ENCODE results near the gene BCL2L14.

Gene BCL2L14

DNA sequence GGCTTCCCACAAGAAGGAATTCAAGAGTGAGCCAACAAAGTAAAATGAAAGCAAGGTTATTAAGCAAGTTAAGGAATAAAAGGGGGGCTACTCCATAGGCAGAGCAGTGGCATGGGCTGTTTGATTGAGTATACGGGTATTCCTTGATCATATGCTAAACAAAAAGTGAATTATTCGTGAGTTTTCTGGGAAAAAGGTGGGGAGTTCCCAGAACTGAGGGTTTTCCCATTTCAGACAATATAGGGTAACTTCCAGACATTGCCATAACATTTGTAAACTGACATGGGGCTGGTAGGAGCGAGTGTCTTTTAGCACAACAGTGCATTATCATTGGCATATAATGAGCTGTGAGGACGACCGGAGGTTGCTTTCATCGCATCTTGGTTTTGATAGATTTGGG is 2.0 kb upstream of the BCL2L14 start:
- TF ChIP-seq TCF12 (IDR thresholded peaks at IDR 0.05; ENCODE audit: low read depth) (no peak), NFIC (IDR thresholded peaks at IDR 0.05) (no peak), CREB1 (IDR thresholded peaks at IDR 0.05; ENCODE audit: low read depth) (no peak), TAF1 (IDR thresholded peaks at IDR 0.05; ENCODE audit: low read depth) (no peak), RAD21 (IDR thresholded peaks at IDR 0.05; ENCODE audit: low read depth) (no peak), ZBTB7A (IDR thresholded peaks at IDR 0.05; ENCODE audit: low read depth) (no peak), FOXM1 (IDR thresholded peaks at IDR 0.05; ENCODE audit: borderline replicate concordance, low read depth) (no peak), EGR1 (IDR thresholded peaks at IDR 0.05) (no peak), YY1 (IDR thresholded peaks at IDR 0.05; ENCODE audit: low read depth) (no peak), CEBPB (IDR thresholded peaks at IDR 0.05) (no peak), EP300 (IDR thresholded peaks at IDR 0.05; ENCODE audit: borderline replicate concordance) (no peak), TEAD4 (IDR thresholded peaks at IDR 0.05) (no peak)
- TF ChIP-seq, protein P1, sequence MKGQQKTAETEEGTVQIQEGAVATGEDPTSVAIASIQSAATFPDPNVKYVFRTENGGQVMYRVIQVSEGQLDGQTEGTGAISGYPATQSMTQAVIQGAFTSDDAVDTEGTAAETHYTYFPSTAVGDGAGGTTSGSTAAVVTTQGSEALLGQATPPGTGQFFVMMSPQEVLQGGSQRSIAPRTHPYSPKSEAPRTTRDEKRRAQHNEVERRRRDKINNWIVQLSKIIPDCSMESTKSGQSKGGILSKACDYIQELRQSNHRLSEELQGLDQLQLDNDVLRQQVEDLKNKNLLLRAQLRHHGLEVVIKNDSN (IDR thresholded peaks at IDR 0.05): no peak
- TF ChIP-seq, protein P2, sequence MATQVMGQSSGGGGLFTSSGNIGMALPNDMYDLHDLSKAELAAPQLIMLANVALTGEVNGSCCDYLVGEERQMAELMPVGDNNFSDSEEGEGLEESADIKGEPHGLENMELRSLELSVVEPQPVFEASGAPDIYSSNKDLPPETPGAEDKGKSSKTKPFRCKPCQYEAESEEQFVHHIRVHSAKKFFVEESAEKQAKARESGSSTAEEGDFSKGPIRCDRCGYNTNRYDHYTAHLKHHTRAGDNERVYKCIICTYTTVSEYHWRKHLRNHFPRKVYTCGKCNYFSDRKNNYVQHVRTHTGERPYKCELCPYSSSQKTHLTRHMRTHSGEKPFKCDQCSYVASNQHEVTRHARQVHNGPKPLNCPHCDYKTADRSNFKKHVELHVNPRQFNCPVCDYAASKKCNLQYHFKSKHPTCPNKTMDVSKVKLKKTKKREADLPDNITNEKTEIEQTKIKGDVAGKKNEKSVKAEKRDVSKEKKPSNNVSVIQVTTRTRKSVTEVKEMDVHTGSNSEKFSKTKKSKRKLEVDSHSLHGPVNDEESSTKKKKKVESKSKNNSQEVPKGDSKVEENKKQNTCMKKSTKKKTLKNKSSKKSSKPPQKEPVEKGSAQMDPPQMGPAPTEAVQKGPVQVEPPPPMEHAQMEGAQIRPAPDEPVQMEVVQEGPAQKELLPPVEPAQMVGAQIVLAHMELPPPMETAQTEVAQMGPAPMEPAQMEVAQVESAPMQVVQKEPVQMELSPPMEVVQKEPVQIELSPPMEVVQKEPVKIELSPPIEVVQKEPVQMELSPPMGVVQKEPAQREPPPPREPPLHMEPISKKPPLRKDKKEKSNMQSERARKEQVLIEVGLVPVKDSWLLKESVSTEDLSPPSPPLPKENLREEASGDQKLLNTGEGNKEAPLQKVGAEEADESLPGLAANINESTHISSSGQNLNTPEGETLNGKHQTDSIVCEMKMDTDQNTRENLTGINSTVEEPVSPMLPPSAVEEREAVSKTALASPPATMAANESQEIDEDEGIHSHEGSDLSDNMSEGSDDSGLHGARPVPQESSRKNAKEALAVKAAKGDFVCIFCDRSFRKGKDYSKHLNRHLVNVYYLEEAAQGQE (IDR thresholded peaks at IDR 0.05; ENCODE audit: low read depth): no peak
- TF ChIP-seq, protein P3, sequence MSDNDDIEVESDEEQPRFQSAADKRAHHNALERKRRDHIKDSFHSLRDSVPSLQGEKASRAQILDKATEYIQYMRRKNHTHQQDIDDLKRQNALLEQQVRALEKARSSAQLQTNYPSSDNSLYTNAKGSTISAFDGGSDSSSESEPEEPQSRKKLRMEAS (IDR thresholded peaks at IDR 0.05): no peak

DNA sequence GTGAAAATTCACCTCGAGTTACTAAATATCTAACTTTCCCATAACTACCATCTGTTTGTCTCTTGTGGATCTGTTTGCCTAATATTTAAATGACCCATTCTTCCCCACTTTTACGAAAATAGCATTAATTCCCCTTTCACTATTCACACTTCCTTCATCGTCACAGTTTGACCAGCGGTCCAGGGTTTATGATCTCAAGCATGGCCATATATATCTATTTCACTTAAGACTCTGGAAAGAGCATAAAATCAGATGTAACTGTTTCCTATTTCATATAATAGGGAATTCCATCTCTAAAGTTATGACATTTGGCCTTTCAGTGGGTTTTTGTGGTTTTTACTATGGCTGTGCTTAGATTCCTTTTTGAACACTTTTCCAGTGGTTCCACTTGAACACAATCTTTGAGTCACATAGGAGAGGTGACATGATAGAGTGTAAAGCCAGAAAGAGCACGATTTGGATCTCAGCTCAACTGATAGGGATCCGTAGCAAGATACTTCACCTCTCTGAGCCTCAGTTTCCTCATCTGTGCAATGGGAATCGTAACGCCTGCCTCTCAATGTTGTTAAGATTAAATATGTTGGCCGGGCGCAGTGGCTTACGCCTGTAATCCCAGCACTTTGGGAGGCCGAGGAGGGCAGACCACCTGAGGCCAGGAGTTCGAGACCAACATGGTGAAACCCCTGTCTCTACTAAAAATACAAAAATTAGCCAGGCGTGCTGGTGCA is 754 bp upstream of the BCL2L14 start:
- TF ChIP-seq EGR1 (IDR thresholded peaks at IDR 0.05): no peak
- TF ChIP-seq ZBTB7A (IDR thresholded peaks at IDR 0.05; ENCODE audit: low read depth): no peak
- TF ChIP-seq, protein P2 (IDR thresholded peaks at IDR 0.05; ENCODE audit: low read depth): no peak
- TF ChIP-seq TEAD4 (IDR thresholded peaks at IDR 0.05): no peak
- no peak for TF ChIP-seq EP300 (IDR thresholded peaks at IDR 0.05; ENCODE audit: borderline replicate concordance)
- TF ChIP-seq, protein P1 (IDR thresholded peaks at IDR 0.05): no peak
- TF ChIP-seq YY1 (IDR thresholded peaks at IDR 0.05; ENCODE audit: low read depth): no peak
- TF ChIP-seq TCF12 (IDR thresholded peaks at IDR 0.05; ENCODE audit: low read depth): no peak
- TF ChIP-seq TAF1 (IDR thresholded peaks at IDR 0.05; ENCODE audit: low read depth): no peak
- TF ChIP-seq, protein P3 (IDR thresholded peaks at IDR 0.05): no peak
- no peak for TF ChIP-seq NFIC (IDR thresholded peaks at IDR 0.05)
- TF ChIP-seq FOXM1 (IDR thresholded peaks at IDR 0.05; ENCODE audit: borderline replicate concordance, low read depth): no peak
- no peak for TF ChIP-seq CEBPB (IDR thresholded peaks at IDR 0.05)
- TF ChIP-seq RAD21 (IDR thresholded peaks at IDR 0.05; ENCODE audit: low read depth): no peak
- TF ChIP-seq CREB1 (IDR thresholded peaks at IDR 0.05; ENCODE audit: low read depth): no peak

DNA sequence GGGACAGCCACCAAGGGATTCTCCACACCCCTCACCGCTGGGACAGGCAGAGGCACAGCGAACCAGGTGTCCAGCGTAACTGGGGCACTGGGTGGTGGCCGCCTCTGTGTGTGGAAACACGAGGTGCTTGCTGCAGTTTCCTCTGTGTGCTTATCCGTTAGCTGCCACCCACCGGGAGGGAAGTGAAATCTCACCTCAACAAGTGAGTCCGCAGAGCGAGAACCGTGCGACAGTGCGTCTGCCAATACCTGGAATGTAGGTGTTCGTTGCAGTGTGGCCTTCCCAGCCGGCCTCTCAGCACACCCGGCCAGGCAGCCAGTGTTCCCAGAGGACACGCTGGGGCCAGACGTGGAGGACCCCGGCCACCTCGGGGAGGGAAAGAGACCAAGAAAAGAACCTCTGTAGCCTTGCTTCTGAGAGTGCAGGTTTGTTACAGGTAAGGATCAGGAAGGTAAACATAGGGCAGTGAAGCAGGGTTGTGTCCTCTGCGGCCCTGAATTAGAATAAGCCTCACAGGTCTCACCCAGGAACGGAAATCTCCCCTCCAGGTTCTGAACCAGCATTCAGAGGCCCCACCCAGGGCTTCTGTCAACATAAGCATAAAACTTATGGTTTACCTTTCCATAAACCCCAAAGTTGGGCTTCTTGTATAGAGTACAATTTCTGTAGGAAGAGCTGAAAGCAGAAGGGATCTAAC is 1.5 kb downstream of the BCL2L14 start:
- TF ChIP-seq YY1 (IDR thresholded peaks at IDR 0.05; ENCODE audit: low read depth): no peak
- TF ChIP-seq FOXM1 (IDR thresholded peaks at IDR 0.05; ENCODE audit: borderline replicate concordance, low read depth): no peak
- TF ChIP-seq TEAD4 (IDR thresholded peaks at IDR 0.05): no peak
- no peak for TF ChIP-seq CEBPB (IDR thresholded peaks at IDR 0.05)
- TF ChIP-seq NFIC (IDR thresholded peaks at IDR 0.05): no peak
- no peak for TF ChIP-seq EP300 (IDR thresholded peaks at IDR 0.05; ENCODE audit: borderline replicate concordance)
- TF ChIP-seq CREB1 (IDR thresholded peaks at IDR 0.05; ENCODE audit: low read depth): no peak
- TF ChIP-seq TAF1 (IDR thresholded peaks at IDR 0.05; ENCODE audit: low read depth): no peak
- TF ChIP-seq RAD21 (IDR thresholded peaks at IDR 0.05; ENCODE audit: low read depth): no peak
- no peak for TF ChIP-seq ZBTB7A (IDR thresholded peaks at IDR 0.05; ENCODE audit: low read depth)
- no peak for TF ChIP-seq TCF12 (IDR thresholded peaks at IDR 0.05; ENCODE audit: low read depth)
- TF ChIP-seq, protein P1 (IDR thresholded peaks at IDR 0.05): no peak
- TF ChIP-seq, protein P3 (IDR thresholded peaks at IDR 0.05): no peak
- TF ChIP-seq EGR1 (IDR thresholded peaks at IDR 0.05): no peak
- TF ChIP-seq, protein P2 (IDR thresholded peaks at IDR 0.05; ENCODE audit: low read depth): no peak

All from Ishikawa (cell line).